ENCODE measurements around the gene DUSP16.
"Not testable (repeated sequence)": the region's sequence is repeated elsewhere in the genome, so short reads cannot be mapped to it uniquely, and the experiment has no call there.

The DUSP16 gene

GRCh38 chr12:12488823-12489550 lies 73.7 kb downstream of the DUSP16 start:
- DNase-seq = no peak

GRCh38 chr12:12488296-12488695 lies 74.4 kb downstream of the DUSP16 start:
- no peak for DNase-seq

DNA sequence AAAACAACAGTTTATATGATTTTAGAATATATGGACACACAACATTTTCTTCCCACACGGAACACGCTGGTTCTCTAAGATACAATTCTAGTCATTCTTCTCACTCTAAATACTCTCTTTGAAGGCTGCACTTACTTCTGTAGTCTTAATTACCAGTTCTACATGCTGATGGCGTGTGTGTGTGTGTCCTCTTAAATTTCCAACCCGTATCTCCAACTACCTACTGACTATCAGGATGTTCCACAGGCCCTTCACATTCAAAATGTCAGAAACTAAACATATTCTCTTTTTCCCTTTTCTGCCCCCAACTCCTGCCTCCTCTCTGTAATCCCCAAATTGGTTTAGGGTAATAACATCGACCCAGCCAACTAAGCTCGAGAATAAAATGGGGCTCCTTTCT lies 75.2 kb downstream of the DUSP16 start:
- DNase-seq = no peak

DNA sequence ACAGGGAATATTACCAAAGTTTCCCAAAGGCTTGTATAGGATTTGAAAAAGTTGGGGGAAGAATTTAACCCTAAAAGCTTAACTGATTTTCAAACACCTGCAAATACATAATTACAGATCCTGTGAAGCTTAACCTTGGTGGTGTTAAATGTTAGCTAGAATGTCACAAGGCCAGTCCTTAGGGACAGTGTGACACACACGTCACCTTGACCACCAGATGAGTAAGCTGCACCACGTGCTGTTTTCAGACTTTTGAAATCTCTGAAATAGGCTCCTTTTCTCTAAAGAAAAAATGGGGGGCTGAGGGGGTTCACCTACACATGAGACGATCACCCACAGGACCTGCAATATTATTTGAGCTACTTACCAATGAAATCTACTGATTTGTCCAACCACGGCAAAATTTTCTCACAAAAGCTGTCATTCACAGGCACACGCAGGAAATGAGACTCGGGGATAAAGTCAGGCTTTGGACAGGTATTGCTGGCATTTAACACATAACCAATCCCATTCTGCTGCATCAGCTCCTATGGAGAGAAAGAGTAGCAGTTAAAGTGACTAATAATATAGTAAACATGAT lies 75.9 kb downstream of the DUSP16 start:
- no peak for DNase-seq

DNA sequence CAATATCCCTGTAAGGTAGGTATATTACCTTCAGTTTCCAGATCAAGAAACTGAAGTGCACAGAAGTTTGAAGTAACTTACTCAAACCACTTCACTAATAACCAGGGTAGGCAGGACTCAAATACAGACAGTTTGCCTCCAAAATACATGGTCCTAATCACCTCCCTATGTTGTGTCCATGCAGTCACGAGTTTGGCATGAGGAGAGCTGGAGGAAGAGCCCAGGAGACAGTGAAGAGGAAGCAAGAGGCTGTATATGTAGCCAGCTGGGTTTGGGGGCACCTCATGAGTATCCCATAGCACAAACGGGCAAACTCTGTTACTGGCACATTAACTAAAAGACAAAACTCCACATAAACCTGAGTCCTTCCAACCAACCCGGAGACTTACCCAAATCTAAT lies 79.2 kb downstream of the DUSP16 start:
- no peak for DNase-seq

DNA sequence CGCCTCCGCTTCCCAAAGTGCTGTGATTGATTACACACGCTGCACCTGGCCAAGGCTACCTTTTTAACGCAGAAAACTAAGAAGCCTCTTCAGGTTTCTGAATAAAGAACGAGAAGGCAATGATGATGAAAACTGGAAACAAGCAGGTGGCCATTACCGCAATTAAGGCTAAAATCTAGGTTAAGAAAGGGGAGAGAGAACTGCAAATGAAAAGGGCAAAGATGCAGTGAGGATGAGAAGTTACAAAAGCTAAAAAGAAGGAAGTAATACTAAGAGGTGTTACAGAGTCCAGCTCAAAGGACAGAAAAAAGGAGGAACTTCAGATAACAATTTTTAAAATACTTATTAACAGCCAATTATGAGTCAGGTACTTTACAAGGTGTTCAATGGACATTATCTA lies 79.7 kb downstream of the DUSP16 start:
- DNase-seq = no peak

GRCh38 chr12:12482150-12482761 lies 80.4 kb downstream of the DUSP16 start:
- DNase-seq = no peak

- no peak for DNase-seq
Observed at GRCh38 chr12:12481631-12482030, 81.0 kb downstream of the DUSP16 start.

- DNase-seq = no peak
Observed at GRCh38 chr12:12480074-12480473, 82.6 kb downstream of the DUSP16 start.

DNA sequence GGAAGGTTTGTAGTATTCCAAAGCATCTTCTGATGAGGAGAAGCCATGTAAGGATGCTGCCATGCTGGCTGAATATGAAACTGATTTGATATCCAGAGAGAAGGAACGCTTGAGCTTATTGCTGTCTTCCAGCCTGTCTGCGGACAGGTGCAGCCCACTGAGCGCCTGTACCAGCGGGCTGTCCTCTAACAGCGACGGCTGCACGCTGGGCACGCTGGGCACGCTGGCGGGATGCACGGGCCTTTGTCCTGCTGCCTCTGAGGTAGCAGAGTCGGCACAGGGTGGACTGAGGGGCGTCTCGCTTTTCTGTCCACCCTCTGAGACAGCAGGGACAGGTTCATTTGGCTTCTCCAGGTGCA lies 85.2 kb downstream of the DUSP16 start:
- no peak for DNase-seq

DNA sequence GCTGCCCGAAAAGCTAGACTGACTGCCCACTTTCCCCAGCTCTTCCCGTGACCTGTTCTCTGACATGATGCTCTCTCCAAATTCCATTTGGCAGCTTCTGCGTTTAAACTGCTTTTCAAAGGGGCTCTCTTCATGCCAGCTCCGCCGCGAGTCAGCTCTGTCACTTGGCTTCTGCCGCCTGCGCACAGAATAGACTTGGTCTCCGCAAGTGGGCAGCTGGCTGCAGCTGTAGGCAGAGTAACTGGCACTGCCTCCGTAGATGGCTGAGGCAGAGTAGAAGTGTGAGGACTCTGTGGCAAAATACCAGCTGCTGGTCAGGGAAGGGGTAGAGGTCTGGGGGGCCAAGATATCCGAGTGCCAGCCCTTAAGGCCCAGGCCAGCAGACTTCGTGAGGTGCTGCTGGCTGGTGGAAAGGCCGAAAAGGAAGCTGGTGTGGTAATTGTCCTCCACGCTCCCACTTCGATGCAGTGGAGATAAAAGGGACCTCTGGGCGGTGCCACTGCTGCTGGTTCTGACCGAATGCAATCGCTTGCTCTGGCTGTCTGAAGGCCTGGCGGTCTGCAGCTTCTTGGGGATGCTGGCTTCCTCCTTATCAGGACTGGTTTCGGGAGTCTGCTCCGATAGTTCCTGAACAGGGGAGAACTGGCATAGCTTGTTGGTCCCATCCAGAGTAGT lies 85.7 kb downstream of the DUSP16 start:
- no peak for DNase-seq

- DNase-seq = no peak
Observed at GRCh38 chr12:12474931-12475795, 87.5 kb downstream of the DUSP16 start.

GRCh38 chr12:12474471-12474928 lies 88.2 kb downstream of the DUSP16 start:
- DNase-seq = no peak

GRCh38 chr12:12473223-12473622 lies 89.4 kb downstream of the DUSP16 start:
- DNase-seq = no peak

DNA sequence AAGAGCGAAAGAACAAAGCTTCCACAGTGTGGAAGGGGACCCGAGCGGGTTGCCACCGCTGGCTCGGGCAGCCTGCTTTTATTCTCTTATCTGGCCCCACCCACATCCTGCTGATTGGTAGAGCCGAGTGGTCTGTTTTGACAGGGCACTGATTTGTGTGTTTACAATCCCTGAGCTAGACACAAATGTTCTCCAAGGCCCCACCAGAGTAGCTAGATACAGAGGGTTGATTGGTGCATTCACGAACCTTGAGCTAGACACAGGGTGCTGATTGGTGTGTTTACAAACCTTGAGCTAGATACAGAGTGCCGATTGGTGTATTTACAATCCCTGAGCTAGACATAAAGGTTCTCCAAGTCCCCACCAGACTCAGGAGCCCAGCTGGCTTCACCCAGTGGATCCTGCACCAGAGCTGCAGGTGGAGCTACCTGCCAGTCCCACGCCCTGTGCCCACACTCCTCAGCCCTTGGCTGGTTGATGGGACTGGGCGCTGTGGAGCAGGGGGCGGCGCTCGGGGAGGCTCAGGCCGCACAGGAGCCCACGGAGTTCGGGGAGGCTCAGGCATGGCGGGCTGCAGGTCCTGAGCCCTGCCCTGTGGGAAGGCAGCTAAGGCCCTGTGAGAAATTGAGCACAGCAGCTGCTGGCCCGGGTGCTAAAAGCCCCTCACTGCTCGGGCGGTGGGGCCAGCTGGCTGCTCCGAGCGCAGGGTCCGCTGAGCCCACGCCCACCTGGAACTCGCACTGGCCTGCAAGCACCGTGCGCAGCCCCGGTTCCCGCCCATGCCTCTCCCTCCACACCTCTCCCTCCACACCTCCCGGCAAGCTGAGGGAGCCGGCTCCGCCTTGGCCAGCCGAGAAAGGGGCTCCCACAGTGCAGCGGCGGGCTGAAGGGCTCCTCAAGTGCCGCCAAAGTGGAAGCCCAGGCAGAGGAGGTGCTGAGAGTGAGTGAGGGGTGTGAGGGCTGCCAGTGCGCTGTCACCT lies 90.4 kb downstream of the DUSP16 start:
- not testable (repeated sequence) for DNase-seq

DNA sequence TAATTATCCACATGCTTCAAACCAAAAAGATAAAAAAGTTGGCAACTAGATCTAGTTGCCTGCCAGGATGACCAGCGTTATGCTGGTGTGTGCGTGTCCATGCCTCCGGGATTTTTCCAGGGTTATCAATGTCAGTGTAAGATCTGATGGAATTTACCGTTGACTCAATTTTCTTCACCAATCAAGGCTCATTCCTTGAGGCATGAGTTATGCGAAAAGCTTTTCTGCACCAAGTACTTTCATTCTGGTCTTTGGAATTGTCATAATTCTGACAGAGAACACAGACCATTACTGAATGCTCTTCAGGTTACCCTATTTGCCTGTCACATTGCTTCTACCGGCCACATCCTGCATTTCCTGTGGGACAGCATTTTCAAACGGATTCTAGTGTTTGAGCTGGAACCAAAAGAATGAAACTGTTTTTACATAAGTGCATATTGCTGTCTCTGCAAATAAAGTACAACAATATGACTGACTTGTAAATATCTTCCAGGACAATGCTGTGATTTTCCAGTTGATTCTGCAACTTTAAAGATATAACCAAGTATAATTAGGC lies 91.8 kb downstream of the DUSP16 start:
- no peak for DNase-seq

DNA sequence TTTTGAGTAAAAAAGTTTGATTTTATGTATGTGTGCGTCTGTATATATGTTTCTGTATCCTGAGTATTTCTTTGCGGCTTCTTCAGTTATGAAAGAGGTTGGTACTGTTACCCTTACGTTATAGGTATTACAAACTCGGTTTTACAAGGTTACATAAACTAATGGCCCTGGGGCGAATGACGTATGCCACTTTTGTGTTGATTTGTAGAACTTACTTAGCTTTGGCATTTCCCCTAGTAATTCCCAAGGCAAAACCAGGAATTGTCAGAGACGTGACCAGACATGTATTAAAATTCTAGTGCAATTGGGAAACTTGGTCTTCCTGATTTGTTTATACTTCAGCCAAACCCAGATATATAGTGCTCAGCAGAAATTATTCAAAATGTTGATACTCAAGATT lies 93.3 kb downstream of the DUSP16 start:
- DNase-seq = no peak

GRCh38 chr12:12468575-12468974 lies 94.1 kb downstream of the DUSP16 start:
- no peak for DNase-seq

GRCh38 chr12:12467688-12468261 lies 94.9 kb downstream of the DUSP16 start:
- no peak for DNase-seq

DNA sequence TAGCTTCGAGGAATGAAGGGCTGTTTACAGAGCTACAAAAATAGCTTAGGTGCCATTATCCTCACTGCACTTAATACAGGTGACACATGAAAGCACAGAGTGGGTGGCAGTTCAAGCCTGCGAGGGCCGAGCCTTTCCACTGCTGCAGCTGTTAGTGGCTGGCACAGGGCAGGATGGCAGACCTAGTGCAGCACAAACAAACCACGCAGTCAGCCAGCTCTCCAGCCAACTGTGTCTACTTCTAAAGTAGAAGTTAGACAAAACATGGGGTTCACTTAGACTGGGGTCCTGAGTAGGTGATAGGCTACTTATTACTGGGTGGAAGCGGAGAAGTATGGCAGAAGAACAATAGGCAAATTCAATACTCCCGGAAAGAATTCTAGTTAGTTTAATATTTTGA lies 95.4 kb downstream of the DUSP16 start:
- no peak for DNase-seq

GRCh38 chr12:12466157-12466556 lies 96.5 kb downstream of the DUSP16 start:
- DNase-seq = no peak
